NCI-H446 (cell line): ENCODE measurements around the gene PRLR.

ENCODE experiments used
- DNase-seq, 2 experiments: peaks; one replicate each; lab custom pipeline; 2025; lab: John Stamatoyannopoulos, UW

PRLR gene

DNA sequence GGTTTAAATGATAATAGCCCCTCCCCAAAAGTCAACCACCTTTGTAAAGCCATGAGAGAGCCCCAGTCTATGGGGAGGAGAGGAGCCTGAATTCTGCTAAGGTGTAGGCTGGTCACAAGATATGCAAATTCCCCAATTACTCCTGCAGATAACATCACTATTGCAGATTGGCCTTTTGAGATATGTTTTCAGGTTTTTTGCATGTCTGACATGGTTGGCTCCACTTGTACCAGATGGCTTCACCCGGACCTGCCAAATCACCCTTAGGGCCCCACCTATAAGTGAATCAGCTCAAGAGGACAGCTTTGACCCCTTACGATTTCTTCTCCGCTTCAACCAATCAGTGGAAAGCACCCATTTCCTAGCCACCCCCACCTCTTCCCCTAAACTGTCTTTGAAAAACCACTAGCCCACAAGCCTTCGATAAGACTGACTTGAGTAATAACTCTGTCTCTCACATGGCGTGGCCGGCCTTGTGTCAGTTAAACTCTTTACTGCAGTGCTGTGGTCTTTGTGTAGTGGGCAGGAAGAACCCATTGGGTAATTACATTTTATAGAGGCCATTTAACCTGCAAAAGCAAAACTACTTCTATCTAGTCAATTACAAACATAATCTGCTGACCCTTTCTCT, 69.7 kb downstream of the PRLR start:
- no peak for DNase-seq

DNA sequence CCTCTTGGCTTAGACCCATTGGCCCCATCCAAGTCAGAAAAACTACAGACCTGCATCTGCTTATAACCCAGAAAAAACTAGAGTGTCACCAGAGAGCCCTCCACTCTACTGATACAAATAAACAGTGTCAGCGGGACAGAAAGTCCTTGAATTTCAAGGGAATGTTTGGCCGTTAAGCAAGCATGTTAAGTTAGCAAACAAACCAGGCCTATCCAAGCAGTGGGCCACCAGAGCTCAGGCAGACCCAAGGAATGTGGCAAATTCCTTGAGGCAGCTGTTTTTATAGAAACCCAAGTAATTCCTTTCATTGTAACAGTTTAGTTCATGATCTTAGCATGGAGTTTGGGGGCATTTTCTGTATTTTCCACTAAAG, 70.9 kb downstream of the PRLR start:
- peak in 1 of 2 experiments; percentile 38 for DNase-seq

DNA sequence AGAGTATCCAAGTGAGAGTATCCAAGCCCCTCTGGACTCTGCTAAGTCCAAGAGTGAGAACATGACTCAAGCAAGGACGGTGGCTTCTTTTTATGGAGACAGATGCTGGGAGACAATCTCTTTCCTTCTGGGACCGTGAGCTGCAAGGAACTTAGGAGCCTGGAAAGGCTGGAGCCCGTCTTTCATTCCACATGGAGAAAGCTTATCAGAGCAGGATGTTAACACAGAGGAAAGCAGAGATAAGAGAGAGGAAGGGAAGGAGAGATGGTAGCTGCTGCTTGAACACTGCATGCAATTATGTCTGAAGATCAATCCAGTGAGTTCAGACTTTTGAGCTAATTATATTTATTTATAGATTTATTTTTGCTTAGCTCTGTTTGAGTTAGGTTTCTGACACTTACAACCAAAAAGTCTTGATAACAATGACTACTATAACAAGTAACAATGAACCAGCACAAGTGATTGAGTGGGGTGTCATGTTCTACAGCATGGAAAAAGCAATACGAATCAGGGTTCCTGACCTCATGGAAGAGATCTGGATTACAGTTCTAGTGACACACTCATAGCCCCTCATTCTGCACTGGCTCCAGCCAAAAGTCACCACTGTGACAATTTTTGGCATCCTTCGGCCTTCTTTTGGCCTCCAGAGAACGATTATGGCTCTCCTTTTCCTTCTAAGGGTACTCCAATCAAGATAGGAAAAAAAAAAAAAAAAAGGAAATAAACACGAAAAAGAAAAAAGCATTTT, 71.5 kb downstream of the PRLR start:
- DNase-seq: no peak

DNA sequence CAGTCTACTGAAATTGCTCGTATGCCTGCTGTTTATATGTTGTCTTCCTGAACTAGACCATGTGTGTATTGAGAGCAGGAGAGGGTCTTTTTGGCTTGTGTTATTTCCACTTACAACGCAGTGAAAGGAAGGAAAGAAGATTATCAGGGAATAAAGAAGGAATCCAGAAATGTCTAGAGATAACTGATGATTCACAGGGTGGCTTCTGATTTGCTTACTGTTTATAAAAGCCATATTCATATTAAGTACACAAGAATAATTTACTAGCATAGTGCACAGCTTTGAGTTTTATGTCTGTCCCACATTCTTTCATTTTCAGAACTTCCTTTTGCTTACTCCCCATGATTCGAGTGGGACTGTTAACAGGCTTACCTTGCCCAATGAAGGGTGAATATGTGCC, 72.1 kb downstream of the PRLR start:
- DNase-seq: no peak

- no peak for DNase-seq
These were observed 76.8 kb downstream of the PRLR start for GRCh38 chr5:35153375-35153932.

DNA sequence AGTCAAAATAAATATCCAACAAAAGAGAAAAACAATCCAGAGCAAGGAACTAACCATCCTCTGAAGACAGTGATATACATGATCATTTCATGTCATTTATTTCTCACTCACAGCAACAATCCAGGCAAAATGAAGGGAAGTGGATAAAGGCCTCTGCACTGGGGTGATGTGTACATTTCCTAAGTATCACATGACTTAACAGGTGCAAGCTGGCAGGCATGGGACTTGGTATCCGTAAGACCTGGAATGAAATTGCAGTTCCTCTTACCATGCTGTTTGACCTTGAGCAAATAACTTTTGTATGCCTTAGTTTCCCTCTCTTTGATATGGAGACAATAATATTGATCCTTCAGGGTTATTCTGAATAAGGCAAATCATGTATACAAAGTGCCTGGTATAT, 77.6 kb downstream of the PRLR start:
- DNase-seq: no peak

DNA sequence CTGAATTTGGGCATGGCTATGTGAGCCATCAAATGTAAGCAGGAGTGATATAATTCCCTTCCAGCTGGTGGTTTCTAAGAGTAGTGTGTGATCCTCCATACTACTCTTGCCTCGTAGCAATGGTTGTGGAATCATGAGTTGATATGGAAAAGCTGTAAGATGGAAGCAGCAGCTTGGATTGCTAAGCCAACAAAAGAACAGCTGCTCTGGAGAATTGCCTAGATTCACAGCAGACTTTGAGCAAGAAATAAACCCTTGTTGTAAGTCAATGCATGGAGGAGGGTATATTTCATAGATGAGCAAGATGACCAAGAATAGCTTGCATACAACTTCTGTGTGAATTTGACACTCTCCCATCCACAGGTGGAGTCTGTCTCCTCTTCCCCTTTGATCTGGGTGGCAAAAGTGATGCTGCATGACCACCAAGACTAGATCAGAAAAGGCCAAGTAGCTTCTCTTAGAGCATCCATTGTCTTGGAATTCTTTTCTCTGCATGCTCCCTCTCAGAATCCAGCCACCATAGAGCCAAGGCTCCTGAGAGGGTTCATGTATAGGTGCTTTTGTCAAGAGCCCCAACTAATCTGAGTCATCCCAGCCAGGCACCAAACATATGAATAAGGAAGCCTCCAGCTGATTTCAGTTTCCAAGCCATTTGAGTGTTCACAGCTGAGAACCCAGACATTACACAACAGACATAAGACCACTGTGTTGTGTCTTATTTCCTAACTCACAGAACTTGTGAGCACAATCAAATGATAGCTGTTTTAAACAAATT, 79.0 kb downstream of the PRLR start:
- DNase-seq: peak; percentile 39 to 79

DNA sequence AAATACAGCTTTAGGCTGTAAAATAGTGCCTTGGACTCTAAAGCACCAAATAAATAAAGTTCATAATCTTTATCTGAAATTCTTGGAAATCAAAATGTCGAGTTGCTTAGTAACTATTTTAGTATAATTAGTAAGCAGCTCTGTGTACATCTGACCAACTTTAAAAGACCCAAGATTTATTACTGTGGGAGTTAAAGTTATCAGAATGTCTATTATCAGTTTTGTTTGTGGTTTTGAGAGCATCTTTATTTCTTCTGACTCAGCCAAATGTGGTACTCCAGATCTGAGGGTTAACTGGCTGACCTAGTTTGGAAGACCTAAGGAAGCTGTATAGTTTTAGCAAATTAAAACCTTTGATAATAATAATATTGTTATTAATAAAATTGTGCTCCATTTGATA, 81.2 kb downstream of the PRLR start:
- DNase-seq: no peak

DNA sequence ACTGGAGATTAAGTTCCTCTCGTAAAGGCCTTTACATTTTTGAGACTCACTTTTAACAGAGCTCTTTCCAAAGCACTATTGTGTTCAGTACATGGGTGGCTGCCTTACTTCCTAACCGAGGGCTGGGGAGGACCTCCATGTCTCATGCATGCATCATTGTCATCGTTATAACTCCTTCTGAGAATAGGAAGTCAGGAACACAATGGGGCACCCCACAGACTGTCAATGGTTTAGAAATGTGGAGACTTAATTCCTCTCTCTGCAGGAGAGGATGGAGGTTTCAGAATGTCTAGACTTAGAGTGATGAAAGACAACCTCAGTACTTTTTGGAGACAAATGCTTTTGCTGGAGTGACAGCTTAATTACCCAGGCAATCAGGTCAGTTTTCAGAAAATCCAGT, 83.9 kb downstream of the PRLR start:
- DNase-seq: no peak

GRCh38 chr5:35145691-35146317, 84.5 kb downstream of the PRLR start:
- DNase-seq: no peak

GRCh38 chr5:35145012-35145411, 85.3 kb downstream of the PRLR start:
- no peak for DNase-seq

- DNase-seq: no peak
These were observed 86.4 kb downstream of the PRLR start for GRCh38 chr5:35143841-35144240.

DNA sequence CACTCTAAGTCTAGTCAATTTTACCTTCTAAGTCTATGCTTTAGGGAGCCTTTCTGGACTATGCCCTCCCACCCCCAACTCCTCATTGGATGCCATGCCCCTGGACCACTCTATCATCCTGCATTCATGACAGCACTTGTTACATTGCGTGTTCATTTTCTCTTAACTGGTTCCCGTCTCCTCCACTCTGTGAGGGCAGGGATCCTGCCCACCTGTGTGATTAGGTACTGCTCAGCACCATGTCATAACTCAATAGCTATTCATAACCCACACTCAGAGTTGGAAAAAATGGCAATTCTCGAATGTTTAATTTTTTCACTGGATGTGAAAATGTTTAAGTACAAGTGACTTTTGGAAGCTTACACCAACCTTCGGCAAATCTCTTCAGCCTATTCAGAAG, 88.5 kb downstream of the PRLR start:
- DNase-seq: no peak

DNA sequence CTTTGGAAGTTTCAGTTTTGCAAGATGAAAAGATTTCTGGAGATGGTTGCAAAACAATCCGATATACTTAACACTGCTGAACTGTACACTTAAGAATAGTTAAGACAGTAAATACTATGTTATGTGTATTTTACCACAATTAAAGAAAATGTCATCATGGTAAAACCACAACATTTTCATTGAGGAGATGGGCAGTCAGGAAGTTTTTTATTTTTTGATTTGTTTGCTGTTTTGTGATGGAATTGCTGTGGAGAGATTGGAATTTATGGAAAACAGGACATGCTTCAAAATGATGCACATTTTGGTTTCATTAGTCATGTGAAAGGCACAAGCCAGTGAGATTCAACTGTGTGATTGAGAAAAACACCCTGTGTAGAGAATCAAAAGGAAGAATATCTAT, 92.1 kb downstream of the PRLR start:
- DNase-seq: no peak

DNA sequence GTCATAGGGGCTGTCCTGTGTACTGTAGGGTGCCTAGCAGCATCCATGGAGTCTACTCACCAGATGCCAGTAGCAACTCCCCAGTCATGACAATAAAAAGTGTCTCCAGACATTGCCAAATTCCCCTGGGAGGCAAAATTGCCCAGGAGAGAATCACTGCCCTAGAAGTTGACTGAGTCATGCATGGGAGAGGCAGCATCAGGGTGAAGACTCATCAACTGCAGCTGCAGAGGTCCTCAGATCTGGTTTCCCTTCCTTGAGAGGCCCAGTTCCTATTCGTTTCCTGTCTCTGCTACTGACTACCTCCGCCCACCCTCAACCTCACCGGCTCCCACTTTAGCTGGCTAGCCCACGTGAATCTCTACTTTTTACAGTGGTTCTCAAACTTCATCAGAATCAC, 93.9 kb downstream of the PRLR start:
- DNase-seq: no peak

- DNase-seq: no peak
These were observed 95.0 kb downstream of the PRLR start for GRCh38 chr5:35135239-35135700.

DNA sequence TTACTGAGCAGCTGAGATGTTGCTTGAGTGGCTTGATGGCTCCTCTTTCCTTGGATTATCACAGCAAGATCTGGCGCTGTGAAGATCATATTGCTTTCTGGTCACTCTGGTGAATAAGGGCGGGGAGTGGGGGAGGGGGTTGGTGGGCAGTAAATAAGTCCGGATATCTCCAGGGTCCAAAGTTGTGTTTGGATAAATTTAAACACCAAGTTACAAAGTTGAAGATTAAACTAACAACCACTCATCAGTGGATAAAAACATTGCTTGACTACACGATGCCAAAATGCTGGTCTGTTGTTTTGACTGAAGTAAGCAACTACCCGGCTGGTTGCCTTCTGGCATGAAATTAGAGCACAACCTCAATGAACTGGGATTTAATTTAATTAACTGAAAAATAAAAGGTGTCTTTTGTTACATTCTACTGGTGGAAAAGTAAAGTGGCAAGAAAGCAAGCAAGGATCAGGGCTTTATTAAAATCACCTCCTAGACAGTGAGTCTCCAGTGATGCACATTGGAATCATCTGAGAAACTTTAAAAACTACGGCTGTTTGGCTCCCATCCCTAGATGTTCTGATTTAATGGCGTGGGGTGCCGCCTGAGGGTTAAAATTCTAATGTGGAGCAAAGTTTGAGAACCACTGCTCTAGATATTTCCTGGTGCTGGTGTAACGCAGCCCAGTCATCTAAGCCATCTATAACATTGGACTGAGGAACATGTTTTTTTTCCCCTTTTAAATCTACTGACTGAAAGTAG, 95.8 kb downstream of the PRLR start:
- peak; percentile 42 to 68 for DNase-seq

- DNase-seq: no peak
These were observed 97.1 kb downstream of the PRLR start for GRCh38 chr5:35133186-35133585.

GRCh38 chr5:35131723-35132122, 98.6 kb downstream of the PRLR start:
- DNase-seq: no peak

GRCh38 chr5:35129921-35130485, 100.3 kb downstream of the PRLR start:
- peak; percentile 51 to 70 for DNase-seq

- no peak for DNase-seq
These were observed 101.0 kb downstream of the PRLR start for GRCh38 chr5:35129276-35129675.
